ENCODE data around the gene MCRIP2.
"Not testable (repeated sequence)": the region's sequence is repeated elsewhere in the genome, so short reads cannot be mapped to it uniquely, and the experiment has no call there.

Gene MCRIP2

DNA sequence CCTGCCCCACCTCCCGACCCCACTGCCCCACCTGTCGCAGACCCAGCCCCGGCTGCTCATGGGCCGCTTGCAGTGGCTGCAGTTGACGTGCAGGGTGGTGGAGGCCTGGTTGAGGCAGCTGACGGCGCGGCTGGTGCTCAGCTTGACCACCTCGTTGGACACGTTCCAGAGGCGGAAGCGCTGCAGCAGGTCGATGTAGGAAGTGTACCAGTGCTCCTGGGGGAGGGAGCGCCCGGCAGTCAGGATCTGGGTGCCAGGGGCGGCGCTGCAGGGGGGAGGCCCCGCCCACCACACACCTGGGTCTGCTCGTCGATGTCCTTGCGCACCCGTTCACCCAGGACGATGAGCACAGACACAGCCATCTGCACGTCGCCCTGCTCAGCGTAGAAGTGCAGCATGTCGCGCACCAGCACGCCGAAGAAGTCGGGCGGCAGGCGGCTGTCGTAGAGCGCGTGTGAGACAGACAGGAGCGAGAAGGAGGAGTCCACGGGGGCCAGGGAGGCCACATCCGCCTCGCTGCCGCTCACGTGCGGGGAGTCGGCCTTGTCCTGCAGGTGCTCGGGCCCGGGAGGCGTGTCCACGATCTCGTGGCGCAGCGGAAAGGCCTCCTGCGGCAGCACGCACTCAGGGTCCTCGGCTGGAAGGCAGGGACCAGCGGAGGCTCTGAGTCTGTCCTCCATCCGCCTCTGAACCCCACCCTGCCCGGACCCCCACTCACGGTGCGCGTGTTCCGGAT is 43.5 kb downstream of the MCRIP2 start:
- H3K4me3 ChIP-seq (ENCODE audit: low read depth, low read length): no peak overlapping the region
- no peak for TF ChIP-seq CTCF (IDR thresholded peaks at IDR 0.05; ENCODE audit: borderline replicate concordance, insufficient read depth, low read depth, low read length)

DNA sequence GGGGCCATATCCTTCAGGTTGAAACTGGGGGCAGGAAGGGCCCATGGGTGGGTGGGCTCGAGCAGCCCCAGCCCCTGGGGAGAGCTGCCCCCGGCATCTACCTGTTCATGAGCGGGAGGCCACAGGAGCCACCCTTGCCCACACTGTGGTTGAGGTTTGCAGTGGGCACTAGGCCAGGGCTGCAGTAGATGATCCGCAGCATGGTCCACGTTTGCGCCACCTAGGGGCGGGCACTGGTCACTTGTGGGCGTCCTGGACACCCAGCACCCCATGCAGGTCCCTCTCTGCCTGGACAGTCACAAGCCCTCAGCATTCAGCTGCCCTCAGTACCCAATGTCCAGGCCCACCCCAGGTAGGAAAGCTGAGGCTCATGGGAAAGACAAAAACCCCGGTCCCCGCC is 44.3 kb downstream of the MCRIP2 start:
- H3K4me3 ChIP-seq (ENCODE audit: low read depth, low read length): no peak overlapping the region
- TF ChIP-seq CTCF (IDR thresholded peaks at IDR 0.05; ENCODE audit: borderline replicate concordance, insufficient read depth, low read depth, low read length): peak; percentile 52

- H3K4me3 ChIP-seq (ENCODE audit: low read depth, low read length): no peak overlapping the region
- TF ChIP-seq CTCF (IDR thresholded peaks at IDR 0.05; ENCODE audit: borderline replicate concordance, insufficient read depth, low read depth, low read length): no peak
Measured at GRCh38 chr16:686459-687260, 45.0 kb downstream of the MCRIP2 start.

DNA sequence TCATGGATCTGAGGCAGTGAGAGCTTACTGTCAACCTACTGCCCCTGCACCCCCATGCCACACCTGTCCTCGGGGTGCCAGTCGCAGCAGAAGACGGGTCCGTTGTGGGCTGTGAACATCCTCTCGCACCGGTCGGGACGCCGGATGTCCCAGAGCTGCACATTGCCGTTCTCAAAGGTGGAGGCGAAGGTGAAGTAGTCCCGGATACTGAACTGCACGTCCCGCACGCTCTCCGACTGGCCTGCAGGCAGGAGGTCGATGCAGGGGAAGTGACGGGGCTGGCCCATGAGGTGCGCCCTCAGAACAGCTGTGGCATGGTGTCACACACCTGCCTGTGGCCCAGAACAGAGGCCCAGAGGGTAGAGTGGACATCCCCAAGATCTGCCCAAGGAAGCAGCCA is 45.9 kb downstream of the MCRIP2 start:
- no peak overlapping the region for H3K4me3 ChIP-seq (ENCODE audit: low read depth, low read length)

DNA sequence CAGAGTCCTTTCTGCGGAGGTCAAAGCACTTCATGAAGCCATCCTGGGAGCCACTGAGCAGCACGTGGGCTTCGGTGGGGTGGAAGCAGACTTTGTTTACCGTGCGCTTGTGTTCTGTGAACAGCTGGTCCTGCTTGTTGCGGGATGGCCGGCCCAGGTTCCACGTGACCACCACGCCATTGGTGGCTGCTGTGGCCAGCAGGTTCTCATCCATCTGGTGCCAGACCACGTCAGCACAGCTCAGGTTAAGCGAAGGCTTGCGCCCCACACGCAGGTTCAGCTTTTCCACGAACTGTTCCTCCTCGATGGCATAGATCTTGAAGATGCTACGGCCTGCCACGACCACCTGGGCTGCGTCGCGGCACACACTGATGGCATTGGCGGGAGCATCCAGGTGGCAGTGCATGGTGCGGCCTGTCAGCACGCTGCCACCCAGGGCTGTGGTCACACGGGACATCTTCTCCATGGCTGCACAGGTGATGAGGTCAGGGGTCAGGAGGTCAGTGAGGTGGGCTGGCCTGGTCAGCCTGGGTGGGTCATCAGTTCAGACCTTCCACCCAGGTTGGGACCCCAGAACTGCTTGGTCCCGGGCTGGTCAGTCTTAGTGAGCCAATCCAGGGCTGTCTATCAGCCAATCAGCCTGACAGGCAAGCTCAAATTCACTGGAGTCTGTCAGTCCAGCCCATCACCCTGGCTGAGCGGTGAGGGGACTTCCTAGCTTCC is 47.7 kb downstream of the MCRIP2 start:
- peak overlapping the region; percentile 94 for H3K4me3 ChIP-seq (ENCODE audit: low read depth, low read length)
- TF ChIP-seq CTCF (IDR thresholded peaks at IDR 0.05; ENCODE audit: borderline replicate concordance, insufficient read depth, low read depth, low read length): no peak

More for the DNA sequence above, 45.9 kb downstream of the MCRIP2 start:
- no peak for TF ChIP-seq CTCF (IDR thresholded peaks at IDR 0.05; ENCODE audit: borderline replicate concordance, insufficient read depth, low read depth, low read length)

DNA sequence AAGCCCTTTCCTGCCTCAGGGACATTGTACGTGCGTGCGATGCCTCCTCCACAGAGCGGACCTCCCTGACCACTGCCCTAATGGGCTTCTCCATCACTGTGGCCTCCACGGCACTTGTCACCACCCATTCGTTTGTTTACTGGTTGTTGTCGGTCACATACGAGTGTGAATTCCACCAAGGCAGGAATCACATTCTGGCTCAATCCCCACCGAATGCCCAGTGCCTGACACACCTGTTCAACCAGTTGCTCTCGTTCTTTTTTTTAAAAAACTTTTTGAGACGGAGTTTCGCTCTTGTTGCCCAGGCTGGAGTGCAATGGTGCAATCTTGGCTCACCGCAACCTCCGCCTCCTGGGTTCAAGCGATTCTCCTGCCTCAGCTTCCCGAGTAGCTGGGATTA is 49.6 kb downstream of the MCRIP2 start:
- not testable (repeated sequence) for H3K4me3 ChIP-seq (ENCODE audit: low read depth, low read length)

GRCh38 chr16:692356-693108 is 50.9 kb downstream of the MCRIP2 start:
- no peak for TF ChIP-seq CTCF (IDR thresholded peaks at IDR 0.05; ENCODE audit: borderline replicate concordance, insufficient read depth, low read depth, low read length)
- H3K4me3 ChIP-seq (ENCODE audit: low read depth, low read length): no peak overlapping the region

All from GM12875 (cell line).